Activated CD4-positive, alpha-beta T cell treated with anti-CD3 and anti-CD28 coated beads, Interleukin-2, amount 50 U/mL, for 48 hours (primary cell): Measurements from ENCODE around the gene TM4SF18.
A peak's percentile ranks its signal among the peaks of the same experiment; 100 is the strongest.

ENCODE experiments used
- DNase-seq, 2 experiments: peaks; one replicate each; pipeline ENCODE4 v3.0.0-alpha.2; 2020

Gene TM4SF18

DNA sequence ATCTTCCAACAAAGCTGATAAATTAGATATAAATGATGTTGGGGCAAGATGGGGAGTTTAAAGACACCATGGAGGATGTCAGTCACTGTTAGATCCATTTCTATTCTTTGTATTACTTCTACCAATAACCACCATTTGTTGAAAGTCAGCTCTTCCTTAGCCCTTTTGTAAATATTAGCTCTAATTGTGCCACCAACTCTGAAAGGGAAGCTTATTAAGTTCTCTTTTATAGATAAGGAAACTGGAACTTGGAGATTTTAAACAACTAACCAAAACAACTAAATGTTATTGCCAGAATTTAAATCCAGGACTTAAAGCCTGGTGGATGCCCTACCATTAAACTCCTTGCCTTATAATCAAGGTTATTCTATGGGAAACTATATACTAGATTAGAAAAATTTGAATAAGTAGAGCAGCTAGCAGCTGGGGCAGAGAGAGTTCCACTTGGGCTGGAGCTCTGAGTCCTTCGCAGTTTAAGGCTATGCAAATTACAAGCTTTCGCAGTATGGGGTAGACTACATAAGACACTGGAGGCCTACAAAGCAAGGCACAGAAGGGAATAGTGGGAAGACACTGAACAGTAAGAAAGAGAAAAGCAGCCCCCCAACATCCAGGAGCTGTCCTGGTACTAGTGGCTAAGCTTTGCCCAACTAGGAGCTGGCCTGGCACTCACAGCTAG, 52.6 kb downstream of the TM4SF18 start:
- DNase-seq, result no peak

DNA sequence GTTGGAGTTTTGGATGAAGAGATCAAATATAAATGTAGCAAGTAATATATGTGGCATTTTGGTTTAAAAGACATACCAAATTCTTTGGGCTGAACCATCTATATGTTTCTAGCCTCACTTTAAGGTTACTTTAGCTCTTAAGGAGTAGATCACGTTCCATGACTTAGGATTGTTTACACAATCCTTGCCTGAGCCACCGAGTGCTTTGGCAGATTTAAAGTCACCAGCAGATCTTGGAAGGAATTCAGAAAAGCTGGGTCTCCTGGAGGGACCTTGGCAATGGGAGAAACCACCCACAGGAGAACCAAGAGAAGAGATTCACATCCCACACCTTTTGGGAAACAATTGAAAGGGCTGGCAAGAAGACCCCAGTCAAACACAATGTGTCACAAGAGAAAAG, 54.5 kb downstream of the TM4SF18 start:
- no peak for DNase-seq

DNA sequence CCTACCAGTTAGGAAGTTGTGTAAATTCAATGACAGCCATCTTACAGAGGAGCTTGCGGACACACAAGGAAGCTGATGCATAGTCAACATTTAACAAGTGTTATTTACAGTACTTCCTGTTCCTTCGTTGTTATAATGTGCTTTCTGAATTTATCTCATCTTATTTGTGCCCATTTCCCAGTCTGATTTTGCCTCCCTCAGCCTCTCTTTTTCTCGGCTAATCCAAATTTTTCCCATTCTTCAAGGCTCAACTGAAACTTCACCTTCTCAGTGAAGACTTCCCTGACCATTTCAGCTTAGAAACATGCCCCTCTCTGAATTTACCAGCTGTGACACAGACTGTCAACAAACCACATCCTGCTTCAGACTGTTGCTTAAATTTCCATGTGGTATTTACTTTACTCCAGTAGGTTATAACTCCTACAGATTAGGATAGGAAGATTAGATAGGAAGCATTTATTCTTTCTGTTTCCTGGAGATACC, 56.1 kb downstream of the TM4SF18 start:
- DNase-seq, result no peak

DNA sequence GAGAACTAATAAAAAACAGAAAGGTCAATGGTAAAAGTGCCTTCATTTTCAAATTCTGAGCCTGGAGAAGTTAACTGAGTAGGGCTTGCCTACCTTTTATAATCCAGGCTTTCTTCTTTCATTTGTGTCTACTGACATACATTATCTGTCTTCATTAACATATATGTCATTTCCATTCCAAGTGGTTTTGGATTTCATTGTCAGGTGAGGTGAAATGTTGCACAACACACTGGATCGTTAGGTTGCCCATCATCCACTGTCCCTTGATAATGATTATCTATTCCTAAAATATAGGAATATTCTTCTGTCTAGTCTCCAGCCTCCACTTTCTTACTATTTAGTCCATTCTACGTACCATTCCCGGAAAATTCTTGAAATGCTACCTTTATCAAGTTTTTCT, 56.8 kb downstream of the TM4SF18 start:
- no peak for DNase-seq

DNA sequence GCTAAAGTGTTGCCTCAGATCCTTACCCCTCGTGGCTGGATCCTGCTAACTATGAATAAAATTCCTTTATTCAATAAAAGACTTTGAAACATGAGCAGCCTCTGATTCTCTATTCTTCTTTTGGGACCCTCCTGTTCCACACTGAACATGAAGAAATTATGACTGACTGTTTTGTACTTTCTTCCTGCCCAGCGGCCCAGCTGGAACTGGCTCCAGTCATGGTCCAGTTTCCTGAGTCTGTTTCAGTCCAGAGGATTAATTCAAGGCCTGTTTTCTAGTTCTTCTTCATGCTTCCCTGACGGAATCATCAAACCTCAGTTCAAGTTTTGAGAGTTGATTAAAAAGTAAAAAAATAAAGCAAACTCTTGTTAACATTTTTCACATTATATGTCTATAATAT, 59.2 kb downstream of the TM4SF18 start:
- DNase-seq, result no peak

DNA sequence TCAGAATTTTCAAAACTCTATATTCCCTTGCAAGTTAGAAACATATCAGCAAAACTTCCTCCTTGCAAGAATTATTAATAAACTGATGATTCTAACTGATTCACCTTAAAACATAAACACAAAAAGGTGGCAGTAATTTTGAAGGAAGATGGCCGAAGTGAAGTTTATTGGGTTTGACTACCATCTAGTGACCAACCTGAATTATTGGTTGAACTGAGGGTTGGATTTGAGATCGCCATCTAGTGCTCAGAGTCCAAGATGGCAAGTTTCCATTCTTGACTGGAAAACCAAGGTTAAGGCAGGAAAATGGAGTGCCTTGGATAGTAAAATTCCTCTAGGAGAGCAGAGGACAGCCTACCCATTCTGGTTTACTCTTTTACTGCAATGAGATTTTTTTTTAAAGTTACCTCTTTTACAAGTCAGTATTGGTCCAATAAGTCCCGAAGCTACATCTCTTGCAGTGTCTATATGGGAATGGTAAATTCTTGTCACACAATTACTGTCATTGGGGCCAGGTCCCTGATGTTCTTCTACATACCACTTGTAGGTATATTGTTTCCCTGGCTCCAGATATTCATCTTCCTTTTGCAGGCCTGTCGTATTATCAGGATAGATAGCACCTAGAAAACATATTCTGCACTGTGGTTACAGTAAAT, 60.2 kb downstream of the TM4SF18 start:
- DNase-seq, result peak in 1 of 2 experiments; percentile 20

DNA sequence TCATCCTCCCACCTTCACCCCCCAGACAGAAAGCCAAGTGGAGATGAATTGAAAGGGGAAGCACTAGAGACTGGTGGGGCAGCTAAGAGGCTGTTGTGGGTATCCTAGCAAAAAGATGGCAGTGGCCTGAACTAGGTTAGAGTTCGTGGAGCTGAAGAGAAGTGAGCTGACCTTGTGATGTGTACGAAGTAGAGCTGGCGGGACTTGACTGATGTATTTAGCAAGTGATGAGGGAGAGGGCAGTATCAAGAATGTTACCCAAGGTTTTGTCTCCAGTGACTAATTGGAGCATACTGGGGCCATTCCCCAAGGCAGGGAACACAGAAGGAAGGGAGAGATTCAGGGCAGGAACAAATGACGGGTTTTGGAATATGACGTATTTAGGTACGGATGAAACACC, 61.8 kb downstream of the TM4SF18 start:
- no peak for DNase-seq

DNA sequence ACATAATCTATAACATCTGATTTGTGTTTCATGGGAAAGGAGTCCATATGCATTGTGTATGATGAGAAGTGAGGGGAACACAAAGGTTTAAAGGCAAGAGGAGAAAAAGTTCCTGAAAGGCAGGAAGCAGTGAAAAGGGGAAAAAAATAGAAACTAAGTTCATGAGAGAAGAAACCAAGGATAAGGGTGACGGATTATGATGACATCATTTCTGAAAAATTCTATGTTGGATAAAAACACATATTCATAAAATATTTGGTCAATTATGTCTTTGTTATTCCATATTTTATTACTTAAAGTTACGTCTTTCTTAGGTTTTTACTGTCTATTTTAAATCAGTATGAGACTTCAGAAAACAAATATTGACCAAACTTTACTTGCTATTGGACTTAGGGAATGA, 63.3 kb downstream of the TM4SF18 start:
- no peak for DNase-seq

DNA sequence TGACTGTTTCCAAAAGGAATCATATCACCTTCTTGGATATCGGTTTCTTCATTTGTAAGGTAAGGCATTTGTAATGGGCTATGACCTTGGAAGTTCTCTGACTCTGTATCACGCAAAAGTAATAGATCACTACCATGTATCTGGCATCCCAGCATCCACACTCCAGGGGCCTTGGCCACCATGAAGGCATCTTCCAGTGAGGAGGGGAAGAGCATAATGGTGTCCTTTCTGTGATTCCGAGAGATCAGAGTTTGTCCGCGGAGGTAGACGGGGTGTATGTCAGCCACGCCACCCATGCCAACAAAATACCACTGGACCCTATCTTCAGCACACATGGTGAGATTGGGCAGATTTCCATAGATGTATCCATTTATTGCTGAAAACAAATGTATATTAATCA, 63.7 kb downstream of the TM4SF18 start:
- no peak for DNase-seq
